HG03135 (cell line): ENCODE results near the gene TRAPPC8.
"Not testable (repeated sequence)": the region's sequence is repeated elsewhere in the genome, so short reads cannot be mapped to it uniquely, and the experiment has no call there.

Experiments
- ATAC-seq: cut with Tn5 transposase; IDR thresholded peaks from one replicate; pipeline ENCODE4 v1.9.1; 2021; ENCODE audit warnings: mild to moderate bottlenecking, moderate library complexity; ENCODE audit not compliant: unreplicated experiment

TRAPPC8 gene

GRCh38 chr18:31942999-31943877, at the start of gene TRAPPC8:
Gene TRAPPC8 (minus strand): TSS chr18:31943128. CDS start chr18:31942764, 364 bp downstream.
- ATAC-seq: peak; percentile 84

GRCh38 chr18:31990823-31991222, 47.9 kb upstream of the TRAPPC8 start:
- peak; percentile 100 for ATAC-seq

- no peak for ATAC-seq
Measured at GRCh38 chr18:31983976-31984375, 41.0 kb upstream of the TRAPPC8 start.

- no peak for ATAC-seq
Measured at GRCh38 chr18:31983020-31983419, 40.1 kb upstream of the TRAPPC8 start.

- ATAC-seq: no peak
Measured at GRCh38 chr18:31980863-31981262, 37.9 kb upstream of the TRAPPC8 start.

GRCh38 chr18:31979714-31980113, 36.8 kb upstream of the TRAPPC8 start:
- no peak for ATAC-seq

GRCh38 chr18:31978616-31979015, 35.7 kb upstream of the TRAPPC8 start:
- no peak for ATAC-seq

- no peak for ATAC-seq
Measured at GRCh38 chr18:31977270-31977872, 34.4 kb upstream of the TRAPPC8 start.

GRCh38 chr18:31976242-31976641, 33.3 kb upstream of the TRAPPC8 start:
- ATAC-seq: no peak

- no peak for ATAC-seq
Measured at GRCh38 chr18:31973929-31974546, 31.1 kb upstream of the TRAPPC8 start.

GRCh38 chr18:31970617-31971016, 27.7 kb upstream of the TRAPPC8 start:
- no peak for ATAC-seq

- no peak for ATAC-seq
Measured at GRCh38 chr18:31965316-31965970, 22.5 kb upstream of the TRAPPC8 start.

GRCh38 chr18:31957728-31958127, 14.8 kb upstream of the TRAPPC8 start:
- no peak for ATAC-seq

- ATAC-seq: no peak
Measured at GRCh38 chr18:31954349-31954748, 11.4 kb upstream of the TRAPPC8 start.

GRCh38 chr18:31953699-31954098, 10.8 kb upstream of the TRAPPC8 start:
- ATAC-seq: not testable (repeated sequence)

- ATAC-seq: no peak
Measured at GRCh38 chr18:31952223-31952622, 9.3 kb upstream of the TRAPPC8 start.

- no peak for ATAC-seq
Measured at GRCh38 chr18:31950583-31950982, 7.7 kb upstream of the TRAPPC8 start.

- not testable (repeated sequence) for ATAC-seq
Measured at GRCh38 chr18:31948349-31948748, 5.4 kb upstream of the TRAPPC8 start.

- ATAC-seq: no peak
Measured at GRCh38 chr18:31946305-31947046, 3.5 kb upstream of the TRAPPC8 start.
